PC-9 (cell line): Measurements from ENCODE around the gene GRAP. TPM values are rescaled to one million over a fixed set of nuclear protein-coding genes. Genes with fewer than 3 reads are reported as not detected.

ENCODE experiments used
- BruUV-seq: library from RNA; stranded (reverse); fragments of 400-500 nt; replicated peaks from 2 replicates; lab custom pipeline; 2021; lab: Mats Ljungman, UMichigan
- CTCF ChIA-PET: fragments of 300-600 bp; sonication (Branson Sonifier 250); formaldehyde crosslinking; loops from one replicate; lab custom pipeline; 2022; ENCODE audit warnings: antibody characterized with exemption; lab: Charles Lee
- POLR2A ChIA-PET: fragments of 300-600 bp; sonication (Branson Sonifier 250); formaldehyde crosslinking; loops from one replicate; lab custom pipeline; 2022; ENCODE audit warnings: antibody characterized with exemption; ENCODE audit not compliant: unreplicated experiment; lab: Charles Lee
- DNase-seq, 2 experiments: peaks; one replicate each; pipeline versions ENCODE4 v3.0.0 to v3.0.0-alpha.2; 2015 to 2022; ENCODE audit warnings: mixed read lengths in 1 of 2
- H2AFZ ChIP-seq: fragments of 200-600 bp; sonication (generic); 2 replicates; pipeline ENCODE4 v1.8.1; 2017; ENCODE audit warnings: antibody characterized with exemption
- H3F3A ChIP-seq: fragments of 200-600 bp; sonication (generic); 2 replicates; pipeline ENCODE4 v1.8.1; 2017; ENCODE audit warnings: antibody characterized with exemption, mild to moderate bottlenecking, low read depth; ENCODE audit not compliant: insufficient read depth
- H3K27ac ChIP-seq: fragments of 200-600 bp; sonication (generic); 2 replicates; pipeline ENCODE4 v1.6.1; 2016; ENCODE audit warnings: mixed run types
- H3K27me3 ChIP-seq: fragments of 200-600 bp; sonication (generic); 2 replicates; pipeline ENCODE4 v1.6.1; 2016; ENCODE audit warnings: low read depth, mixed run types; ENCODE audit not compliant: insufficient read depth
- H3K36me3 ChIP-seq: fragments of 200-600 bp; sonication (generic); 2 replicates; pipeline ENCODE4 v1.6.1; 2016; ENCODE audit warnings: low read depth, mixed run types
- H3K4me1 ChIP-seq: fragments of 200-600 bp; sonication (generic); replicated peaks from 2 replicates; pipeline ENCODE4 v1.6.1; 2016; ENCODE audit warnings: mixed run types; ENCODE audit not compliant: insufficient read depth
- H3K4me2 ChIP-seq: fragments of 200-600 bp; sonication (generic); 2 replicates; pipeline ENCODE4 v1.6.1; 2017; ENCODE audit warnings: mixed run types
- H3K4me3 ChIP-seq: fragments of 200-600 bp; sonication (generic); 2 replicates; pipeline ENCODE4 v1.6.1; 2016; ENCODE audit warnings: mixed run types
- H3K79me2 ChIP-seq: fragments of 200-600 bp; sonication (generic); 2 replicates; pipeline ENCODE4 v1.6.1; 2017; ENCODE audit warnings: low read depth, mixed run types
- H3K9me2 ChIP-seq: fragments of 200-600 bp; sonication (generic); 2 replicates; pipeline ENCODE4 v1.8.1; 2017; ENCODE audit warnings: mild to moderate bottlenecking; ENCODE audit not compliant: insufficient read depth
- H3K9me3 ChIP-seq: fragments of 200-600 bp; sonication (generic); 2 replicates; pipeline ENCODE4 v1.8.1; 2016; ENCODE audit warnings: low read depth; ENCODE audit not compliant: insufficient read depth
- H4K20me1 ChIP-seq: fragments of 200-600 bp; sonication (generic); 2 replicates; pipeline ENCODE4 v1.8.1; 2017; ENCODE audit not compliant: insufficient read depth
- CTCF ChIP-seq: fragments of 200-600 bp; sonication (generic); conservative IDR thresholded peaks from 2 replicates; pipeline ENCODE4 v1.6.1; 2017; ENCODE audit warnings: mixed run types, antibody characterized with exemption, mild to moderate bottlenecking, moderate library complexity
- EZH2 ChIP-seq: fragments of 200-600 bp; sonication (generic); IDR thresholded peaks from 2 replicates; pipeline ENCODE4 v1.8.0; 2017; ENCODE audit warnings: antibody characterized with exemption, low read depth
- intact Hi-C: fragments of 100-400 bp; cut with micrococcal nuclease; formaldehyde crosslinking; loops from one replicate; pipeline ENCODE4 v1.10.0; 2022; ENCODE audit not compliant: unreplicated experiment
- total RNA-seq: library from RNA; stranded (reverse); gene quantifications from 2 replicates; pipeline ENCODE4 v1.2.3, GENCODE V29; 2021

The GRAP gene
- total RNA-seq, 1 experiment from 2014 or later: 0.48 TPM

DNA sequence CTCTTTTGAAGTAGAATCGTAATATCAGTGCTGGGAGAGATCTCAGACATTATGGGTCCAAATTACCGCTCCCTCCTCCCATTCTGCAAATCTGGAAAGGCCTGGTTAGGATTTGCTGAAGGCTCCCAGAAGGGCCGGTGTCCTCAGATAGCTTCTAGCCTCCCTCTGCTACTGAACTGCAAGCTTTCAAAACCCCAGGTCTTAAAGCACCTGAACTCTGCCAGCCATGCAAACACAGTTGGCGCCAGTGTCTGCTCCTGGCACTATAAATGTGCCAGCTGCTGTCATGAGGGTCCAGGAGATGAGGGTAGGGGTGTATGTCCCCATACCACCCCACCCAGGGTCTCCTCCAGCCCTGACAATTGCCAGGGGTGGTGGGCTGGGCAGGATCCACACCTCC, 70.6 kb downstream of the GRAP start:
- Histone ChIP-seq H3K4me2 (no peak overlapping the region), H3K9me2 (no peaks in the 10 kb centered on the region), H3K4me1 (no peaks in the 10 kb centered on the region), H3K27ac (no peak overlapping the region), H3K79me2 (no peaks in the 10 kb centered on the region), H2AFZ (no peak overlapping the region), H4K20me1 (no peaks in the 10 kb centered on the region; the same call in 1 of the 2 replicates), H3K27me3 (no peaks in the 10 kb centered on the region), H3K9me3 (no peaks in the 10 kb centered on the region), H3F3A (peaks cover 5% of the 10 kb centered on the region; the same call in 1 of the 2 replicates), H3K36me3 (peaks cover 11% of the 10 kb centered on the region; the same call in 1 of the 2 replicates), H3K4me3 (no peak overlapping the region)
- TF ChIP-seq CTCF (no peak), EZH2 (no peak)
- ChIA-PET POLR2A (no interaction called here), CTCF (interaction anchor here (0.6 kb wide), 1 partner anchor 786 kb away, joined by 3 read pairs; no protein-coding TSS in a partner anchor)
- BruUV-seq: no TSS peak
- no peak for DNase-seq
- intact Hi-C loops: no loop called here

GRCh38 chr17:18975597-18975996, 71.2 kb downstream of the GRAP start:
- Histone ChIP-seq H3K27ac (no peak overlapping the region), H2AFZ (no peak overlapping the region), H3F3A (peaks cover 11% of the 10 kb centered on the region; the same call in 1 of the 2 replicates), H3K9me3 (no peaks in the 10 kb centered on the region), H3K4me1 (peaks cover 2% of the 10 kb centered on the region; the same call in 1 of the 2 replicates), H4K20me1 (no peaks in the 10 kb centered on the region; the same call in 1 of the 2 replicates), H3K9me2 (no peaks in the 10 kb centered on the region), H3K79me2 (no peaks in the 10 kb centered on the region), H3K4me2 (no peak overlapping the region), H3K36me3 (peaks cover 11% of the 10 kb centered on the region; the same call in 1 of the 2 replicates), H3K27me3 (no peaks in the 10 kb centered on the region), H3K4me3 (no peak overlapping the region)
- intact Hi-C loops: no loop called here
- BruUV-seq: TSS peak; percentile 10
- DNase-seq: no peak
- ChIA-PET POLR2A (interaction anchor here (0.6 kb wide), 1 partner anchor 36 kb away, joined by 4 read pairs; no protein-coding TSS in a partner anchor), CTCF (interaction anchor here (0.6 kb wide), 1 partner anchor 786 kb away, joined by 3 read pairs; no protein-coding TSS in a partner anchor)
- TF ChIP-seq CTCF: no peak
- no peak for TF ChIP-seq EZH2

DNA sequence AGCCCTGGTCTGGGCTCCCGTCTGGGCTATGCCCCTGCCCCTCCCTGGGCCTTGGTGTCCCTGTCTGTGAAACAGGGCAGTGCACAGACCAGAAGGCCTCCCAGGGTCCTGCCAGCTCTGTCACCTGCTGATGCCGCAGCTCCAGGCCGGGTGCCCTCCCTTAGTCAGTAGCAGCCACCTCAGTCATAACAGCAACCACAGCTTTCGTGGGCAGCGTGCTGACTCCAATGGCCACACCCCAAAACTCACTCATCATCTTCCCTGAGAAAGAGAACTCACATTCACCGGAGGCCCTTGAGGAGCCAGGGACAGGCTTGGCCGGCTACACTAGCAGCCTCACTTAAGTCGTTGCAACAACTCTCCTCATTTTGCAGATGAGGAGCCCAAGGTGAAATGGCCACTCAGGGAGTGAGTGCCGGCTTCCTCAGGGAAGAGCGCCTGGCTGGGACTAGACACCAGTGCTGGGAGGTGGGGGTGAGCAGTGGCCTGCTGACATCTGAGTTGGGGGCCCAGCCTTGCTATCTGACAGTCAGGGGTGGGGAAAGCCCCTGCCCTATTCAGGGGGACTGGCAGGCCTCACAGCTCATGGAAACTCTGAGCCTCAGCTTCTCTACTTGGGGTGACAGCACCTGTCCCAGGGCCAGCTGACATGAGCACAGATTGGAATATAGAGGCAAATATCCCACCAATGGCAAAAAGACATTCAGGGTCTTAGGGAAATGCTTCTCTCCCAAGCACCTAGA, 72.2 kb downstream of the GRAP start:
- ChIA-PET POLR2A (no interaction called here), CTCF (no interaction called here)
- Histone ChIP-seq H2AFZ (no peak overlapping the region), H3K4me3 (no peak overlapping the region), H3K27ac (no peak overlapping the region), H3K9me2 (no peaks in the 10 kb centered on the region), H3F3A (peaks cover 21% of the 10 kb centered on the region; the same call in 1 of the 2 replicates), H3K36me3 (peaks cover 11% of the 10 kb centered on the region; the same call in 1 of the 2 replicates), H3K9me3 (no peaks in the 10 kb centered on the region), H3K27me3 (no peaks in the 10 kb centered on the region), H3K4me2 (no peak overlapping the region), H4K20me1 (peaks cover 8% of the 10 kb centered on the region), H3K79me2 (no peaks in the 10 kb centered on the region), H3K4me1 (peaks cover 12% of the 10 kb centered on the region)
- BruUV-seq: no TSS peak
- no peak for TF ChIP-seq CTCF
- no peak for TF ChIP-seq EZH2
- intact Hi-C loops: no loop called here
- no peak for DNase-seq
